GM20431 (cell line): Measurements from ENCODE around the gene CORO7.

Experiments
- in situ Hi-C: fragments of 300-500 bp; cut with MseI, MboI; formaldehyde crosslinking; loops from one replicate; pipeline ENCODE4 v1.15.0; 2020; ENCODE audit warnings: low sequenced_read_pairs; ENCODE audit not compliant: unreplicated experiment

Gene CORO7

DNA sequence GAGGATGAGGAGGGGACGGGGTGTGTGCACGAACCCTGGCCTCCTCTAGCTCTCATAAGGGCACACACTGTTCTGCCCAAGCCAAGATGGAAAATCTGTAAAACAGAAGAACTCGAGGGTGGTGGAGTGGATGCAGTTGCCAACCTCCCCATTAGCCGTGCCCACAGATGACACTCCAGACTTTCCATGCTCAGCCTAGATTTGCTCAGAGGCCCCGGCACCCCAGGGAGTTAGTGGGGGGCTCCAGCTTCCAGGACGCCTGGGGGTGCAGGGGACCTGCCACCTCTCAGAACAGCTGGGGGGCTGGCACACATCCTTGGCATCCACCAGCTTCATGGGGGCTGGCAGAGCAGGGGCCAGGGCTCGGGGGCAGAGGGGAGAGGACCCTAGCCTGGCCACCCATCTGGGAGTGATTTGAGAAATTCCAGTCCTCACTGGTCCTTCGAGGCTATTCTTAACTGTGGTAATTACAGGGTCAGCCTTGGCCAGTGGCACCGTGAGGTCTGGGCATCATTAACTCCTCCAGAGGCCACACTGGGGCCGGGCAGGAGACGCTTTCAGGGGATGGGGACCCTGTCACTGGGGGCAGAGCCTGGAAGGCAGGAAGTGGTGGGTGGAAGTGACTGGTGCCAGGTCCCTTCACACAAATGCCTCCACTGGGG, 30.5 kb downstream of the CORO7 start:
- in situ Hi-C loops, result no loop called here

GRCh38 chr16:4385066-4385788, 31.2 kb downstream of the CORO7 start:
- in situ Hi-C loops, result no loop called here

GRCh38 chr16:4384509-4384942, 31.9 kb downstream of the CORO7 start:
- in situ Hi-C loops, result no loop called here

DNA sequence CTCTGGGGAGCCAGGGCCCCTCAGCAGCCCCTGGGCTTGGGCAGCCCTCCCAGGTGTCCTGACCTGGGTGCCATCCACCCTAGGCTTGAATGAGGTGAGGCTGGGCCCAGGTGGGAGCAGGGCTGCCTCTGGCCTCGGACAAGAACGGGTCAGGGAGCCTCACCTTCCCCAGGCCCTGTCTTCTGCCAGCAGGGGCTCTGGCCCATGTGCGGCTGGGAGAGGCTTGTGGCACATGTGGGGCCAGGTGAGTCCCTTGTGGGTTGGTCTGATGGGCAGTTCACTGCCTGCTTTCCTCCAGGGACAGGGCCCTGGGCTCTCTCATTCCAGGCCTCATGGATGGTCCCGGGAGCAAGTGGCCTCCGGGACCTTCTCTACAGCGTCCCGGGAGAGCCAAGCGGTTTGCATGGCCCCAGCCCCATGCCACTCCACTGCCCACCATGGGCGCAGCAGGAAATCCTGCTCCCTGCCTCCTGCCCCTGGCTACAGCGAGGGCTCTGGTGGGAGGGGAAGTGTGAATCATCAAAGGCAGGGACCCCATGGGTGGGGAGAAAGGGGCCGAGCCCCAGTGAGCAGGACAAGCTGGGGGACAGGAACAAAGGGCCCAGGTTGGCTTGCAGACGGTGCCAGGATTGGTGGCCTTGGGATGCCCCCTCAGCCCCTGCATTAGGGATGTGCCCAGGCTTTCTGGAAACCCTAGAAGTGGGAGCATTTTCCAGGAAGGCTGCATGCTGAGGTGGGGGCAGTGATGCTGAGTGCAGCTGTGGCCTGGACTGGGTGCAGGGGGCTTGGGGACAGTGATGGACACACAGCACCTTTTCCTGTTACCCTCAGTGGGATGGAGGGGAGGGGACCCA, 32.6 kb downstream of the CORO7 start:
- in situ Hi-C loops, result no loop called here

DNA sequence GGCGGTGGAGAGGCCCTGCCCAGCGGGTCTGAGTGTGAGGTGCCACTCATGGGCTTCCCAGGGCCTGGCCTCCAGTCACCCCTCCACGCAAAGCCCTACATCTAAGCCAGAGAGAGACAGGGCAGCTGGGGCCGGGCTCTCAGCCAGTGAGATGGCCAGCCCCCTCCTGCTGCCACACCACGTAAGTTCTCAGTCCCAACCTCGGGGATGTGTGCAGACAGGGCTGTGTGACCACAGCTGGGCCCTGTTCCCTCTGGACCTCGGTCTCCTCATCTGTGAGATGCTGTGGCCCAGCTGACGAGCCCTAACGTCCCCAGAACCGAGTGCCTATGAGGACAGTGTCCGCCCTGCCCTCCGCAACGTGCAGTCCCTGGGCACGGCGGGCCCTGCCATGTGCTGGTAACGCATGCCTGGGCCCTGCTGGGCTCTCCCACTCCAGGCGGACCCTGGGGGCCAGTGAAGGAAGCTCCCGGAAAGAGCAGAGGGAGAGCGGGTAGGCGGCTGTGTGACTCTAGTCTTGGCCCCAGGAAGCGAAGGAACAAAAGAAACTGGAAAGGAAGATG, 33.5 kb downstream of the CORO7 start:
- in situ Hi-C loops, result no loop called here

DNA sequence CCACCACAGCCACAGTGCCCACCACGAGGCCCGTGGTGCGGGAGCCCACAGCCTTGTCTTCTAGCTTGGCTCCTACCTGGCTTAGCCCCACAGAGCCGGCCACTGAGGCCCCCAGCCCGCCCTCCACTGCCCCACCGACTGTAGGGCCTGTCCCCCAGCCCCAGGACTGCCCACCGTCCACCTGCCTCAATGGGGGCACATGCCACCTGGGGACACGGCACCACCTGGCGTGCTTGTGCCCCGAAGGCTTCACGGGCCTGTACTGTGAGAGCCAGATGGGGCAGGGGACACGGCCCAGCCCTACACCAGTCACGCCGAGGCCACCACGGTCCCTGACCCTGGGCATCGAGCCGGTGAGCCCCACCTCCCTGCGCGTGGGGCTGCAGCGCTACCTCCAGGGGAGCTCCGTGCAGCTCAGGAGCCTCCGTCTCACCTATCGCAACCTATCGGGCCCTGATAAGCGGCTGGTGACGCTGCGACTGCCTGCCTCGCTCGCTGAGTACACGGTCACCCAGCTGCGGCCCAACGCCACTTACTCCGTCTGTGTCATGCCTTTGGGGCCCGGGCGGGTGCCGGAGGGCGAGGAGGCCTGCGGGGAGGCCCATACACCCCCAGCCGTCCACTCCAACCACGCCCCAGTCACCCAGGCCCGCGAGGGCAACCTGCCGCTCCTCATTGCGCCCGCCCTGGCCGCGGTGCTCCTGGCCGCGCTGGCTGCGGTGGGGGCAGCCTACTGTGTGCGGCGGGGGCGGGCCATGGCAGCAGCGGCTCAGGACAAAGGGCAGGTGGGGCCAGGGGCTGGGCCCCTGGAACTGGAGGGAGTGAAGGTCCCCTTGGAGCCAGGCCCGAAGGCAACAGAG, 34.2 kb downstream of the CORO7 start:
- in situ Hi-C loops, result no loop called here

- in situ Hi-C loops, result no loop called here
Measured at GRCh38 chr16:4381072-4381934, 35.1 kb downstream of the CORO7 start.

DNA sequence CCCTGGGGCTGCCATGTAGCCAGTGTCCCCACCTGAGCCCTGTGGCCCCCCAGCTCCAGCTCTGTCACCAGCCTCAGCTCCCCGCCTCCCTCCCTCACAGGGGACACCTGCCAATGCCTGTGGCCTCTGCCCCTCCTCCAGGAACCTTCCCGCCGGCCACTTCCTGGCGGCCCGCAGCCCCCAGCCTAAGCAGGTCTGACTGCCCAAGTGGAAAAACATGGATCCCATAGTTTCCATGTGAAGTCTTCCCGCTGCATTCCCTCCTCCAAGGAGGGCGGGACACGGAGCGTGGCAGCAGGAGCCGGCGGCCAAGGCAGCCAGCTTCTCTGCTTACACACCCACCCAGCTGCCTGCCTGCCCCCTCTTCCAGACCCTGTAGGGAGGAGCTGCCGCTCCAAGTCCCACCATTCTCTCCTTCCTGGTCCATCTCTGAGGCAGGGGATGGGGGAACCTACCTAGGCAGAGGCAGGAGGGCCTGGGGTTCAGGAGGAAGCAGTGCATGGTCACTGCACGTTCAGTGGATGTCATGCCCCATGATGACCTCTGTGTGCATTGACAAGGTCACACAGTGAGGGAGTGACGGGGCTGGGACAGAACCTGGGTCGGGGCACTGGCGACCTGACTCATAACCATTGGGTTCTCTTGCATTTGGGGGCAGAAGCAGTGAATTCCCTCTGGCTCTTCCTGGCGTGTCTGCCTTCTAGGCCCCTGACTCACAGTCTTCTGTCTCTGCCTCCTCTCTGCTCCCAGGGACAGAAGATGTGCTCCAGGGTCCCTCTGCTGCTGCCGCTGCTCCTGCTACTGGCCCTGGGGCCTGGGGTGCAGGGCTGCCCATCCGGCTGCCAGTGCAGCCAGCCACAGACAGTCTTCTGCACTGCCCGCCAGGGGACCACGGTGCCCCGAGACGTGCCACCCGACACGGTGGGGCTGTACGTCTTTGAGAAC, 36.0 kb downstream of the CORO7 start:
- in situ Hi-C loops, result no loop called here

DNA sequence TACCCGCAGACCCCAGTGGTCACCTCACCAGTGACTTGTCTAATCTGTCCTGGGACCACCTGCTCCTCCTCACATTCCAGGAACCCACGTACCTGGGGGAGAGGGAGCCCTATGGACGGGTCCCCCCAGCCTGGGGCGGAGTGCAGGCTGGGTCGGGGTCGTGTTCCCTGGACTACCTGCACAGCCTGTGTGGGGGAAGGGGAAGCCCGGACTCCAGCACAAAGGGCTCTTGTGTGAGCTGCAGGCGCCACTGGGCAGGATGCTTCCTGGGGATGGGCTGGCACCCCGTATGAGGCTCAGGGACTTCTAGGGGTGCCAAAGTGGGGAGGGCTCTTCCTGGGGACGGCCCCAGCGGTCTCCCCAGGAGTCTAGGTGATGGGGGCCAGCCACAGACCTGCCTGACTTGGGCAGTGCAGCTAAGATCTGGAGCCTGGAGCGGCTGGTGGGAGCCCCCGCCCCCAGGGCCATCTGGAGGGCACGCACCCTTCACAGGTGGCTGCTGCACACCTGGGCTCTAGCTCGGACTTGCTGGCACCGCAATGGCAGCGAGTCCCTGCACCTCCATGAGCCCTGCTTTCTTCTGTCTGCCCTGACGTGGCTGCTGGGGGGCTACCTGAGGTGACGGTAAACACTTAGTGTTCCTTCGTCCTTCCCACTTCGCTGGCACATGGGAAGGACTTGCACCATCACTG, 37.3 kb downstream of the CORO7 start:
- in situ Hi-C loops, result no loop called here

- in situ Hi-C loops, result no loop called here
Measured at GRCh38 chr16:4378161-4378666, 38.2 kb downstream of the CORO7 start.

GRCh38 chr16:4377573-4378154, 38.7 kb downstream of the CORO7 start:
- in situ Hi-C loops, result no loop called here

DNA sequence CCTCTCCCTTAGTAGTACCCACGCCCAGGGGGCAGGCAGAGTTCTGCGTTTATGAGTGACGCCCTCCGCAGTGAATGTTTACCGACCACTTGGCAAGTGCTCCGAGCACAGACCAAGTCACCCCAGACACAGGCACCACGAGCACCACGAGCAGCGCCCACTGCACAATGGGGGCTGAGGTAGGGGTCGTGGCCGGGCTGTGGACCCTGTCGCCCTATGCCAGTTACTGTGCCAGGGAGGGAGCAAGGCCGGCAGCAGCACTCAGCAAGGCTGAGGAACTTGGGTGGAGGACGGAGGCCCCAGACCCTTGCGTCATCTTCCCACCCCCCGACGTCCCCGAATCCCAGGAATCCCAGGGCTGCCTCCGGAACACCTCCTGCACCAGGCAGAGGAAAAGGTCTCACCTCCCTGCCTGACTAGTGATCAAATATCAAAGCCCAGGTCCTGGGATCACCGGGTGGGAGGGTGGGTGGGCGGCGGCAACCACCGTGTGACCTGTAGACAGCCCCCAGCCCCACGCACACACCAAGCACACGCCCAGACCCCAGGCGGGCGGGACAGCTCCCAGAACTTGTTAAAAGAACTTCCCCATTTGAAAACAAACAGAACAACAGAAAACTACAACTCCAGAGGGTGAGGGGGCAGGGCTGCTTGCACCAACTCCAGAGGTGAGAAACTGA, 39.4 kb downstream of the CORO7 start:
- in situ Hi-C loops, result no loop called here

DNA sequence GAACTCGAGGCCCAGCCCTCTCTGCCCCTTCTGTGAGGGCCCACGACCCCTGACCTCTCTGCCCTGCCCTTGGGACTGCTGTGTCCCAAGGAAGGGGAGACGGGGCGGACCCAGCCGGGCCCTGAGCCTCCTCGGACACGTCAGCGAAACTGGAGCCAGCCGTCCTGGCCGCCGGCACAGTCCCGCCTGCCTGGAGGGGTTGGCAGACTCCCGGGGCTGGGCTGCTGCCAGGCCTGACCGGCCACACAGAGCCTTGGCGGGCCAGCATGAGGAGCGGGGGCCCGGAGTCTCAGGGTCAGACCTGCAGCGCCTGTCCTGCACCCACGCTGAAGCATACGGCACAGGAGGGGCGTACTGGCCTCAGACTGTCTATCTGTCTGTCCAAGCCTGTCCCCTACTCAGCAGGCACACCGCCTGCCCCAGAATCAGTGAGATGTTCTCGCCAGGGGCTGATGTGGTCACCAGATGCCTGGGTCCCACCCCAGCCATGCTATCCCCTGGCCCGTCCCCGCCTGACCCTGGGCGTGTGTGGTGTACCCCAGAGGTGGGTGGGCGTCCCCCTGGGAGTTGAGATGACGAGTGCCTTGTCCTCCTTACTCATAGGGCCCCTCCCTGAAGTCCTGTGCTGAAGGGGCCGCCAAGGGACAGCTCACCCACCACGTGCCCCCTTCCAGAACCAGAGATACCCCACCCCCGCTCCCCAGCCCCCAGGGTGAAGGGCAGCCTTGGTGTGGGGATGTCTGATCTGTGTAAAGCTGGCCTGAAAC, 40.1 kb downstream of the CORO7 start:
- in situ Hi-C loops, result no loop called here

DNA sequence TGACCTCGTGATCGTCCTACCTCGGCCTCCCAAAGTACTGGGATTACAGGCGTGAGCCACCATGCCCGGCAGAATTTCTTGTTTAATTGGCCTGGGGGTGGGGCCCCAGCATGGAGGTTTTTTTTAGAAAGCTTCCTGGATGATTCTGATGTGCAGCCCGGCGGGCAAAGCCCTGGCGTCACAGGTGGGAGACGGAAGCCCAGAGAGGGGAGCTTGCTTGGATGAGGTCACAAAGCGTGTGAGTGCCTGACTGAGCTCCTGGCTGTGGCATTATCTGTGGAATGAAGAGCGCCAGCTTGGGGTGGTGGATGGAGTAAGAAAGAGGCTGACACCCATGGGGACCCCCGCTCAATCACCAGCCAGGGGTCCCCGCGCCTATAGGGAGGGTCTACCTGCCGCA, 40.7 kb downstream of the CORO7 start:
- in situ Hi-C loops, result no loop called here
